Measurements from ENCODE around the gene SYT6.

DNA sequence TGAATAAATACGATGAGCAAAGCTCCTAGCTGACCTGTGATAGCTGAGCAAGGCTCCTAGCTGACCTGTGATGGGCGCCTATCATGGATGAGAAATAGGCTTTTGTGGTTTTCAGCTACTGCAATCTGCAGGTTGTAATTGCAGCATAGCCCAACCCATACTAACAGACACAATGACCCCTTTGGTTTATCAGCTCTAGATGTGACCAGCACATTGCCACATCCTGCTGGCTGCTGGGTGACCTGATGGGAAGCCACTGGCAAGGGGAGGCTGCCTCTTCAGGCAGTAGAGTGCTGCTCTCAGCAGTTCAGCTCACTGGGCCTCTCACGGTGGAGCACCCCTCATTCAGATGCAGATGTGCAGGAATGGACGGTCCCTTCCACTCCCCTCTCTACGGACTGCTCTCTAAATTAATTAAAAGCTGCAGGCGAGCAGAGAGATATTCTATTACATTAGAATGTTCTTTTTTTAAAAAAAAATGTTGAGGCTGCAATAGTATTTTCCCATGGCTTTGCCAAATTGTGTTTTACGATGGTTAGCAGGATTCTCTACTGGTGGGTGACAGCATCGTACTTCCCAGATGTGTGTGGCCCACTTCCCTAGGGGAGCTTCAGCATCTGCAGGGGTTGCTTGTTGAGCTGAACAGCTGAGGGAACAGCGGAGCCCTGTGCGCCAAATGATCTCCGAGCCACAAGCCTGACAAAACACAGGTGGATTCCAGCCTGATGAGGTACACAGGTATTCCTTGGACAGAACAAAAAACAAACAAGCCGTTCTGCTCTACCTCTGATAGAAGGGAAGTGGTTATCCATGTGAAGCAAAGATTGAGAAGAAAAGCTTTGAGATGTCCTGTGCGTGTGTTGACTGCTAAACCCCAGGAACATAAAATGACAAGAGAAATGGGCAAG is 65.0 kb downstream of the SYT6 start:
- TF ChIP-seq, protein P1, sequence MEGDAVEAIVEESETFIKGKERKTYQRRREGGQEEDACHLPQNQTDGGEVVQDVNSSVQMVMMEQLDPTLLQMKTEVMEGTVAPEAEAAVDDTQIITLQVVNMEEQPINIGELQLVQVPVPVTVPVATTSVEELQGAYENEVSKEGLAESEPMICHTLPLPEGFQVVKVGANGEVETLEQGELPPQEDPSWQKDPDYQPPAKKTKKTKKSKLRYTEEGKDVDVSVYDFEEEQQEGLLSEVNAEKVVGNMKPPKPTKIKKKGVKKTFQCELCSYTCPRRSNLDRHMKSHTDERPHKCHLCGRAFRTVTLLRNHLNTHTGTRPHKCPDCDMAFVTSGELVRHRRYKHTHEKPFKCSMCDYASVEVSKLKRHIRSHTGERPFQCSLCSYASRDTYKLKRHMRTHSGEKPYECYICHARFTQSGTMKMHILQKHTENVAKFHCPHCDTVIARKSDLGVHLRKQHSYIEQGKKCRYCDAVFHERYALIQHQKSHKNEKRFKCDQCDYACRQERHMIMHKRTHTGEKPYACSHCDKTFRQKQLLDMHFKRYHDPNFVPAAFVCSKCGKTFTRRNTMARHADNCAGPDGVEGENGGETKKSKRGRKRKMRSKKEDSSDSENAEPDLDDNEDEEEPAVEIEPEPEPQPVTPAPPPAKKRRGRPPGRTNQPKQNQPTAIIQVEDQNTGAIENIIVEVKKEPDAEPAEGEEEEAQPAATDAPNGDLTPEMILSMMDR (IDR thresholded peaks at IDR 0.05; ENCODE audit: low read length) = no peak
- TF ChIP-seq EZH2phosphoT487 (IDR thresholded peaks at IDR 0.05; ENCODE audit: low read length) (no peak), EZH2 (optimal IDR thresholded peaks at IDR 0.05; ENCODE audit: low read depth, low read length) (no peak)

Data from MM.1S (cell line).